B cell (primary cell): ENCODE measurements around the gene TEX26. TPM values are rescaled to one million over a fixed set of nuclear protein-coding genes. Genes with fewer than 3 reads are reported as not detected.

ENCODE experiments used
- ATAC-seq: fragments of 200-7000 bp; cut with Tn5 transposase; one replicate; pipeline ENCODE4 v1.10.0; 2021; ENCODE audit warnings: low read depth, mild to moderate bottlenecking, moderate number of reproducible peaks, moderate library complexity
- CTCF ChIA-PET: fragments of 350-600 bp; sonication (Branson Sonifier 250); formaldehyde crosslinking; loops from one replicate; lab custom pipeline; 2021; ENCODE audit warnings: antibody characterized with exemption, inconsistent platforms; lab: Charles Lee
- POLR2A ChIA-PET: fragments of 350-600 bp; sonication (Branson Sonifier 250); formaldehyde crosslinking; loops from one replicate; lab custom pipeline; 2021; ENCODE audit warnings: antibody characterized with exemption; lab: Charles Lee
- DNase-seq: peaks from one replicate; pipeline ENCODE4 v3.0.0; 2013
- H2AFZ ChIP-seq: 2 replicates; pipeline ENCODE4 v1.6.1; 2012; ENCODE audit warnings: mild to moderate bottlenecking, low read depth, low read length; ENCODE audit not compliant: insufficient read depth, poor library complexity, severe bottlenecking
- H3K27ac ChIP-seq, 2 donors: 1 replicate in 1 of 2; 2 replicates in 1 of 2; pipeline ENCODE4 v1.5.1; 2012 to 2013; ENCODE audit warnings: low read length in 2 of 2, mild to moderate bottlenecking in 2 of 2, moderate library complexity in 1 of 2
- H3K27me3 ChIP-seq, 4 experiments: fragments of 200-600 bp in 1 of 4; sonication (generic) in 1 of 4; replicated peaks in 1 of 4; 1 replicate in 2 of 4; 2 replicates in 2 of 4; pipeline versions ENCODE4 v1.6.1 to v1.7.0; 2013 to 2016; ENCODE audit warnings: low read length in 3 of 4, mild to moderate bottlenecking in 2 of 4, mixed read lengths in 1 of 4, moderate library complexity in 1 of 4; ENCODE audit not compliant: insufficient read depth in 4 of 4, control insufficient read depth in 3 of 4; ENCODE audit errors: control extremely low read depth in 1 of 4
- H3K36me3 ChIP-seq, 2 experiments: replicated peaks in 1 of 2; 1 replicate in 1 of 2; 2 replicates in 1 of 2; pipeline versions ENCODE4 v1.6.1 to v1.7.1; 2013; ENCODE audit warnings: low read length in 1 of 2; ENCODE audit not compliant: insufficient read depth in 2 of 2, control insufficient read depth in 1 of 2; ENCODE audit errors: control extremely low read depth in 1 of 2, extremely low read depth in 1 of 2
- H3K4me1 ChIP-seq, 2 donors: fragments of 200-600 bp in 1 of 2; sonication (generic) in 1 of 2; 1 replicate in 1 of 2; 2 replicates in 1 of 2; pipeline versions ENCODE4 v1.5.1 to v1.6.1; 2013 to 2017; ENCODE audit warnings: low read length in 2 of 2; ENCODE audit not compliant: control insufficient read depth in 2 of 2, insufficient read depth in 2 of 2
- H3K4me2 ChIP-seq: replicated peaks from 2 replicates; pipeline ENCODE3; 2012; ENCODE audit warnings: mild to moderate bottlenecking, low read depth, low read length; ENCODE audit not compliant: poor library complexity, severe bottlenecking
- H3K4me3 ChIP-seq, 5 experiments: fragments of 200-600 bp in 1 of 5; sonication (generic) in 1 of 5; 1 replicate in 3 of 5; 2 replicates in 2 of 5; pipeline versions ENCODE4 v1.5.1 to v1.7.0; 2011 to 2016; ENCODE audit warnings: low read length in 4 of 5, mild to moderate bottlenecking in 4 of 5, low read depth in 2 of 5, control low read depth in 1 of 5, moderate library complexity in 1 of 5; ENCODE audit not compliant: insufficient read depth in 1 of 5; ENCODE audit errors: control extremely low read depth in 1 of 5, extremely low read depth in 1 of 5
- H3K79me2 ChIP-seq: fragments of 200-600 bp; sonication (generic); one replicate; pipeline ENCODE4 v1.6.0; 2016; ENCODE audit warnings: low read length; ENCODE audit not compliant: control insufficient read depth, insufficient read depth
- H3K9ac ChIP-seq: fragments of 200-600 bp; sonication (generic); 2 replicates; pipeline ENCODE4 v1.6.1; 2017; ENCODE audit warnings: mild to moderate bottlenecking, low read length, moderate library complexity
- H3K9me3 ChIP-seq, 3 donors: one replicate each; pipeline versions ENCODE4 v1.6.1 to v1.7.1; 2013; ENCODE audit warnings: low read length in 2 of 3; ENCODE audit not compliant: control insufficient read depth in 2 of 3, insufficient read depth in 1 of 3; ENCODE audit errors: control extremely low read depth in 1 of 3
- H4K20me1 ChIP-seq: 2 replicates; pipeline ENCODE4 v1.6.0; 2012; ENCODE audit warnings: mild to moderate bottlenecking, low read length; ENCODE audit not compliant: insufficient read depth, control insufficient read depth, poor library complexity, severe bottlenecking
- H3K27ac Mint-ChIP-seq: one replicate; pipeline ENCODE4 v1.8.0; 2021; ENCODE audit warnings: mixed read lengths
- H3K27me3 Mint-ChIP-seq: one replicate; pipeline ENCODE4 v1.8.0; 2021; ENCODE audit warnings: mixed read lengths
- H3K4me1 Mint-ChIP-seq: one replicate; pipeline ENCODE4 v1.8.0; 2021; ENCODE audit warnings: mixed read lengths
- H3K4me3 Mint-ChIP-seq: one replicate; pipeline ENCODE4 v1.8.0; 2021; ENCODE audit warnings: mixed read lengths
- H3K9me3 Mint-ChIP-seq: one replicate; pipeline ENCODE4 v1.8.0; 2022; ENCODE audit warnings: mixed read lengths; ENCODE audit not compliant: insufficient read depth
- CTCF ChIP-seq: fragments of 200-600 bp; IDR thresholded peaks from one replicate; pipeline ENCODE4 v1.8.0; 2022; ENCODE audit warnings: antibody characterized with exemption, mild to moderate bottlenecking
- EZH2 ChIP-seq: IDR thresholded peaks from 2 replicates; pipeline ENCODE4 v1.6.1; 2012; ENCODE audit warnings: borderline replicate concordance, low read depth, mild to moderate bottlenecking, moderate library complexity, low read length; ENCODE audit not compliant: insufficient read depth, poor library complexity, severe bottlenecking
- WGBS: methylation state at CpG from one replicate; pipeline ENCODE4 v1.1.5; 2013; ENCODE audit warnings: missing lambda C conversion rate; ENCODE audit not compliant: insufficient coverage; 5-methylcytosine and 5-hydroxymethylcytosine counted together
- intact Hi-C: fragments of 100-400 bp; cut with micrococcal nuclease; formaldehyde crosslinking; loops from one replicate; pipeline ENCODE4 v1.10.0; 2022
- polyA plus RNA-seq: library from polyadenylated mRNA; depleted of rRNA; stranded (reverse); fragments of >200 nt; gene quantifications from 2 replicates; pipeline ENCODE4 v1.2.3, GENCODE V29; 2012
- total RNA-seq, 2 donors: library from RNA; stranded (reverse); fragments of 120-200 nt in 1 of 2; gene quantifications; 1 replicate in 1 of 2; 2 replicates in 1 of 2; pipeline versions ENCODE4 v1.2.3 to v1.2.4, GENCODE V29; 2013 to 2022

The TEX26 gene
- total and polyA plus RNA-seq, 2 donors (not counting 1 experiment from before 2014, with no cell fraction given), result not detected

- Histone ChIP-seq H3K27ac (no peak overlapping the region), H3K4me1 (no peaks in the 10 kb centered on the region), H4K20me1 (no peaks in the 10 kb centered on the region), H3K79me2 (no peaks in the 10 kb centered on the region), H3K4me2 (no peak overlapping the region), H3K9ac (no peak overlapping the region), H2AFZ (no peak overlapping the region), H3K4me3 (no peak overlapping the region), H3K36me3 (no peaks in the 10 kb centered on the region), H3K9me3 (peaks cover 0 to 12% (median 0%) of the 10 kb centered on the region in 3 donors), H3K27me3 (no peaks in the 10 kb centered on the region)
- POLR2A ChIA-PET, result no interaction called here
- 71% methylated on average over 1 of the region's 1 CpG for WGBS
- Mint-ChIP-seq H3K4me1 (no peaks in the 10 kb centered on the region), H3K4me3 (no peak overlapping the region), H3K27ac (no peak overlapping the region), H3K9me3 (peaks cover 7% of the 10 kb centered on the region), H3K27me3 (peaks cover 30% of the 10 kb centered on the region)
- ATAC-seq (no peak), DNase-seq (no peak)
- intact Hi-C loops, result no loop called here
- TF ChIP-seq EZH2, result no peak
- no peak for TF ChIP-seq CTCF
- CTCF ChIA-PET, result no interaction called here
Measured at GRCh38 chr13:30959678-30960077, 27.2 kb downstream of the TEX26 start.

GRCh38 chr13:30963791-30964190 lies 31.3 kb downstream of the TEX26 start:
- ATAC-seq (no peak), DNase-seq (no peak)
- Mint-ChIP-seq H3K4me1 (no peaks in the 10 kb centered on the region), H3K27ac (no peak overlapping the region), H3K9me3 (peaks cover 2% of the 10 kb centered on the region), H3K27me3 (peaks cover 29% of the 10 kb centered on the region), H3K4me3 (no peak overlapping the region)
- peaks cover 0 to 3% (median 0%) of the 10 kb centered on the region in 3 donors for H3K9me3 ChIP-seq
- H3K27ac ChIP-seq, result no peak overlapping the region
- CTCF ChIA-PET, result no interaction called here
- H3K9ac ChIP-seq, result no peak overlapping the region
- TF ChIP-seq CTCF (no peak), EZH2 (no peak)
- WGBS, result 85% methylated on average over 5 of the region's 5 CpGs
- no peaks in the 10 kb centered on the region for H4K20me1 ChIP-seq
- no peaks in the 10 kb centered on the region for H3K36me3 ChIP-seq
- H3K4me3 ChIP-seq, result no peak overlapping the region
- no peaks in the 10 kb centered on the region for H3K4me1 ChIP-seq
- H3K79me2 ChIP-seq, result no peaks in the 10 kb centered on the region
- intact Hi-C loops, result no loop called here
- H2AFZ ChIP-seq, result no peak overlapping the region
- H3K27me3 ChIP-seq, result no peaks in the 10 kb centered on the region
- no peak overlapping the region for H3K4me2 ChIP-seq
- POLR2A ChIA-PET, result no interaction called here
